Stimulated activated CD8-positive, alpha-beta memory T cell treated with anti-CD3 and anti-CD28 coated beads, Interleukin-15, amount 100 ng/mL, for 1 hour (primary cell): Measurements from ENCODE around the gene EZH1.
"Not testable (repeated sequence)": the region's sequence is repeated elsewhere in the genome, so short reads cannot be mapped to it uniquely, and the experiment has no call there.

Source experiments
- DNase-seq: peaks from one replicate; pipeline ENCODE4 v3.0.0-alpha.2; 2020; ENCODE audit warnings: low read depth

Gene EZH1

GRCh38 chr17:42772945-42773289 lies 28.1 kb upstream of the EZH1 start:
- DNase-seq = no peak

DNA sequence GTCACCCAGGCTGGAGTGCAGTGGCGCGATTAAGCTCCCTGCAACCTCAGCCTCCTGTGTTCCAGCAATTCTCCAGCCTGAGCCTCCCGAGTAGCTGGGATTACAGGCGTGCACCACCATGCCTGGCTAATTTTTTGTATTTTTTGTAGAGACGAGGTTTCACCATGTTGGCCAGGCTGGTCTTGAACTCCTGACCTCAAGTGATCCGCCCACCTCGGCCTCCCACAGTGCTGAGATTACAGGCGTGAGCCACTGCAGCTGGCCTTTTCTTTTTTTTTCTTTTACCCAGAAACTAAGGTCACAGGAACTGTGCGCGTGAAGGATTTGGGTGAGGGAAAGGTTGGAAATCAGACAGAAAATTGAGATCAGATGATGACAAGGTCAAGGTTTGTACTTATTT lies 25.1 kb upstream of the EZH1 start:
- not testable (repeated sequence) for DNase-seq

DNA sequence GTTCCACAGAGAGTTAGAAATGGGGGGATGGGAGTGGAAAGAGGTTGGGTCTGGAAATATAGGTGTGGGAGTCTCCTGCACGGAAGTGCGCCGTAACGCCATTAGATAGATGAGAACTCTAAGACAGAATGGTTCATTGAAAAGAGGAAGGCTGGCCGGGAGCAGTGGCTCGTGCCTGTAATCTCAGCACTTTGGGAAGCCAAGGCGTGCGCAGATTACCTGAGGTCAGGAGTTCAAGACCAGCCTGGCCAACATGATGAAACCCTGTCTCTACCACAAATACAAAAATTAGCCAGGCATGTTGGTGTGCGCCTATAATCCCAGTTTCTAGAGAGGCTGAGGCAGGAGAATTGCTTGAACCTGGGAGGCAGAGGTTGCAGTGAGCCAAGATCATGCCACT lies 23.2 kb upstream of the EZH1 start:
- not testable (repeated sequence) for DNase-seq

DNA sequence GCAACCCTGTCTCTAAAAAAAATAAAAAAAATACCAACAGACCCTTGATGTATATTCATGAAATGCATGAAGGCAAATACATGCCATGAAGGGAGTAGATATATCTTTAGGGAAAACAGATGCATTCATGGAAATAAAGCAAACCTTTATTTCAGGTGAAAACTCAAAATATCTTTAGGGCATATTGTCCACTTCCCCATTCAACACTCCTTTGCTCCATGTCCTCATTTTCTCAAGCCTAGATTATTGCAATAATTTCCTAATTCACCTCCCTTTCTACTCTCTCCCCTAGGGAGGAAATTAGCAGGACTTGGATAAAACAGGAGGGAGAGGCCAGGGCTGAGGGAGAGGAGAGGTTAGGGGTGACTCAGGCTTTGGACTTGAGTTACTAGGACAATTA lies 22.7 kb upstream of the EZH1 start:
- DNase-seq = no peak

DNA sequence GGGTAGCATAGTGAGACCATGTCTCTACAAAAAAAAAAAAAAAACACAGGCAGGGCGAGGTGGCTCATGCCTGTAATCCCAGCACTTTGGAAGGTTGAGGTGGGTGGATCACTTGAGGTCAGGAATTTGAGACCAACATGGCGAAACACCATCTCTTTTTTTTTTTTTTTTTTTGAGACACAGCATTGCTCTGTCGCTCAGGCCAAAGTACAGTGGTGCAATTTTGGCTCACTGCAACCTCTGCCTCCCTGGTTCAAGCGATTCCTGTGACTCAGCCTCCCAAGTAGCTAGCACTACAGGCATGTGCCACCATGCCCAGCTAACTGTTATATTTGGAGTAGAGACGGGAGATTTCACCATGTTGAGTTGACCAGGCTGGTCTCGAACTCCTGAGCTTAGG lies 21.3 kb upstream of the EZH1 start:
- no peak for DNase-seq

DNA sequence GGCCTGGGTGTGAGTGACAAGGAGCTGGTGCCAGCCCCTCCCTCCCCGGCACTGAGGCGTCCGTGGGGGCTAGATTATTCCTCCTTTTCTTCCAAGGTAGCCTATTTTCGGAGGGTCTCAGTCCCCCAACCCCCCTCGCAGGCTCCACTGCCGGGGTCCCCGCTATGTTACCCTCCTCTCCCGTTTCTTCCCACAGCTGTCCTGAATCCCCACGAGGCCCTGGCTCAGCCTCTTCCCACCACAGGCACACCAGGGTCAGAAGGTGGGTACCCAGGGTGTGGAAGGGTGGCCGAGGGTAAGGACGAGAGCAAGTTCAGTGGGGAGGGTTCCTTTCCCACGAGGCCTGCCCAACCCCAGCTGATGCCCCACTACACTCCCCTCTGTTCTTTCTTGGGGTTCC lies 16.8 kb upstream of the EZH1 start:
- no peak for DNase-seq

GRCh38 chr17:42760652-42761581 lies 16.1 kb upstream of the EZH1 start, which contains the start of gene RAMP2:
TSS of gene RAMP2 (plus strand) at chr17:42761227. CDS start at chr17:42761262, 35 bp downstream.
- DNase-seq = no peak

- DNase-seq = no peak
Observed at GRCh38 chr17:42759982-42760651, 15.3 kb upstream of the EZH1 start.

- no peak for DNase-seq
Observed at GRCh38 chr17:42754782-42755181, 9.9 kb upstream of the EZH1 start.

DNA sequence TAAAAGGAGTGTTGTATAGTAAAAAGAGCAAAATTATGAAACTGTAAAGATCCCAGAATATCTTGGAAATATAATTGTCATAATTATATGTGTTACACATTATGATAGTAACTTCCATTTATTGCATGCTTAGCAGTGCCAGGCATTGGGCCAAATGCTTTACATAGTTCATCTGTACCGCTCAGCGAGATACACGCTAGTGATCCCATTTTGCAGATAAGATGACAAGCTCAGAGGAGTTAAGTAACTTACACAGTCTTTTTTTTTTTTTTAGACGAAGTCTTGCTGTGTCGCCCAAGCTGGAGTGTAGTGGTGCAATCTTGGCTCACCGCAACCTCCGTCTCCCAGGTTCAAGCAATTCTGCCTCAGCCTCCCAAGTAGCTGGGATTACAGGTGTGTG lies 6.8 kb upstream of the EZH1 start:
- no peak for DNase-seq

DNA sequence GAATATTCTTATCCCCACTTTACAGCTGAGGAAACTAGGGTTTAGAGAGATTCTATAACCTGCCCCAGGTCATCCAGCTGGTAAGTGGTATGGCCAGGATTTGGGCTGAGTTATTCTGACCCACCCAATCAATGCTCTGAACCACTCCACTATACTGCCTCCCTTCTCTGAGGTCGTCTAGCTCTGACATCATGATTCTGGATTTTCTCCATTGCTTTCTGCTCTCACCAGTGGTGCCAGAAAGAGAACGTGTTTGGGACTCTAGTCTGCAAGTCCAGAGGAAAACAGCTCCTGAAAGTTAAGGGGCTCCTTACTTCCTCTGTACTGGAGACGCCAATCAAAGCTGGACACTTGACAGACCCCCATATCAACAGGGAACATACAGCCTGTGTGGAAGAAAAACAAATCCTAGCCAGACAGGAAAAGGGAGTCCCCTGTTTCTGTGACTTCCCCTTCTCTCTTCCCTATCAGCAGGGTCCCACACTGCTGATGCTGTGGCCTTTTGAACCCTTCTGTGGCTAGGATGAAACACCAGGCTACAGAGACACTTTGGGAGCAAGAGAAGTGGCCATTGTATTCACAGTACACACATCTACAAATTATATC lies 6.0 kb upstream of the EZH1 start:
- no peak for DNase-seq

GRCh38 chr17:42748908-42749798 lies 4.3 kb upstream of the EZH1 start:
- no peak for DNase-seq

DNA sequence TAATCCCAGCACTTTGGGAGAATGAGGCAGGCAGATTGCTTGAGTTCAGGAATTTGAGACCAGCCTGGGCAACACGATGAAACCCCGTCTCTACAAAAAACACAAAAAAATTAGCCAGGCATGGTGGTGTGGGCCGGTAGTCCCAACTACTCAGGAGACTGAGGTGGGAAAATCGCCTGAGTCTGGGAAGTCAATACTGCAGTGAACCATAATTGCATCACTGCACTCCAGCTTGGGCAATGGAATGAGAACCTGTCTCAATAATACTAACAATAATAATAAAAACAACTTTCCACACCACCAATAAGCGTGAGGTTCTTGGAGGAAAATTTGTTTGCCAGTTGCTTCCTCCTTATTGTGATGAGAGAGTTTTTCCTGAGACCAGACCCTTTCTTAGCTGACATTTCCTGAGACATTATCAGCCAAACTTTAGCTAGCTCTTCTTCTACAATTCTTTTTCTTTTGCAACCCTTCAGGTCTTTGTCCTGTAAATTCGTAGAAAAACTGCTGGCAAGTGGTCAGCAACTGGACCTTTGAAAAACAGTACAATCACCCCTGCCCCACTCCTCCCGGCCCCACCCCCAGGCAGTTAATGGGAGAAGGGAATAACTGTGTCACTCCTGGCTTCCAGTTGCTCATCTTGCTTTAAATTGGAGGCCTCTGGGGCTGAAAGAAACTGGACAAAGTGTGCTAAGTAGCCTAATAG lies 3.5 kb upstream of the EZH1 start:
- DNase-seq = no peak

GRCh38 chr17:42744283-42744805 lies 496 bp downstream of the EZH1 start:
- DNase-seq = peak; percentile 29

DNA sequence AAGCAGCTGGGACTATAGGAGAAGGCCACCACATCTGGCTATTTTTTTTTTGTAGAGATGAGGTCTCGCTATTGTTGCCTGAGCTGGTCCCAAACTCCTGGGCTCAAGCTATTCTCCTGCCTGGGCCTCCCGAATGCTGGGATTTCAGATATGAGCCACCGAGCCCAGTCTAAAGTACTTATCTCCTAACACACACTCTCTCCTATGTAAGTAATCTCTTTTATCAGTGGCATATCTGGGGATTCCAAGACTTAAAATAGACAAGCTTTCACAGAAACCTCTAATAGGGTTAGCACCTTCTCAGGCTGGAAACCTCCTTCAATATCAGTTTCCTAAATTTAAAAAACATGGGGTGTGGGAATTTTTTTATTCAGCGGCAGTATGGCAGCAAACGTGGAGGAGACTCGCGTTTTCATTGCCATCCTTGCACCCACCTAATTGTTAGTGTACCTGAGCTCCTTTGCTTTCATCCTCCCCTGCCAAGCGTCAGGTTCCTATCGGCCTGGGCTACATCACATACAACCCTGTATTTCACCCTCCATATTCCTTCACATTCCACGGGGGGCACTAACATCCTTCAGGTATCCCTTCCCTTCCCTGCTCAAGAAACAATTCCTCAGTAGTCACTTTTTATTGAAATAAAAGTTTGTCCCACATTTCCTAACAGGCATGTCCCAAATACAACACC lies 1.1 kb downstream of the EZH1 start:
- DNase-seq = no peak

DNA sequence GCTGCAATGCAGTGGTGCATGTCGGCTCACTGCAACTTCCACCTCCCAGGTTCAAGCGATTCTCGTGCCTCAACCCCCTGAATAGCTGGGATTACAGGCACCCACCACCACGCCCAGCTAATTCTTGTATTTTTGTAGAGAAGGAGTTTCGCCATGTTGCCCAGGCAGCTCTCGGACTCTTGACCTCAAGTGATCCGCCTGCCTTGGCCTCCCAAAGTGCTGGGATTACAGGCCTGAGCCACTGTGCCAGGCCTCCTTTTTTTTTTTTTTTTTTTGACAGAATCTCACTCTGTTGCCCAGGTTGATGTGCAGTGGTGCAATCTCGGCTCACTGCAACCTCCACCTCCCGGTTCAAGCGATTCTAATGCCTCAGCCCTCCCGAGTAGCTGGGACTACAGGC lies 1.9 kb downstream of the EZH1 start:
- DNase-seq = not testable (repeated sequence)

DNA sequence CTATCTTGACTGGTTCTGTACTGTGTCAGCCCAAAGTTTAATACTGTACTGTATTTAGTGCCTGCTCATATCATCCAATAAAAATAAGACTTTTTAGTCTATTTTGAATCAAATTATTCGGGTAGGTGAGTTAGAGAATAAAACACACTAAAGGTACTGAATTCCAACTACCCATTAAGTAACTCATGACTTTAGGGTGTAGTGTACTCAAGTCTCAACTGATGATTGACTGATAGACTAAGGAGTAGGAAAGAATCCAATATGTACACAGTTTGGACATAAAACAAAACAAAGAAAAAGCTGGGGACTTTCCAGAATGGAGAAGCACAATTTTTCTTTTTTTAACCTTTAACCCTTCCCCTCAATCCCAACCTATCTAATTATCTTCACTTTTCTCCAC lies 4.1 kb downstream of the EZH1 start:
- no peak for DNase-seq

DNA sequence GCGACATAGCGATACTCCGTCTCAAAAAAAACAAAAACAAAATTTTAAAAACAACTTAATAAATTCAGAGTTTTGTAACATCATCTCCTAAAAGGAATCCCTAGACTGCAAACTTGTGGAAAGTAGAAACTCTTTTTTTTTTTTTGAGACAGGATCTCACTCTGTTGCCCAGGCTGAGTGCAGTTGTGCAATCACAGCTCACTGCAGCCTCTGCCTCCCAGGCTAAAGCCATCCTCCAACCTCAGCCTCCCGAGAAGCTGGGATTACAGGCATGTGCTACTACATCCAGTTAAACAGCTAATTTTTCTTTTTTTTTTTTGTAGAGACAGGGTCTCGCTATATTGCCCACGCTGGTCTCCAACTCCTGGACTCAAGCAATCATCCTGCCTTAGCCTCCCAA lies 19.7 kb downstream of the EZH1 start:
- DNase-seq = no peak

- DNase-seq = no peak
Observed at GRCh38 chr17:42723636-42724035, 21.2 kb downstream of the EZH1 start.

GRCh38 chr17:42720996-42721583 lies 23.8 kb downstream of the EZH1 start:
- no peak for DNase-seq
